Hematopoietic multipotent progenitor cell (in vitro differentiated cells): ENCODE measurements around the gene SMIM9. TPM values are rescaled to one million over a fixed set of nuclear protein-coding genes. Genes with fewer than 3 reads are reported as not detected.
A peak's percentile ranks its signal among the peaks of the same experiment; 100 is the strongest.
"Not testable (repeated sequence)": the region's sequence is repeated elsewhere in the genome, so short reads cannot be mapped to it uniquely, and the experiment has no call there.

Experiments
- DNase-seq, 3 donors: peaks; one replicate each; pipeline ENCODE4 v3.0.0-alpha.2; 2011 to 2015; ENCODE audit warnings: low read depth in 2 of 3, low spot score in 2 of 3
- total RNA-seq: library from RNA; depleted of rRNA; stranded (reverse); fragments of >200 nt; gene quantifications from one replicate; pipeline ENCODE4 v1.2.3, GENCODE V29; 2012

Gene SMIM9
- total RNA-seq, 1 donor, result not detected

DNA sequence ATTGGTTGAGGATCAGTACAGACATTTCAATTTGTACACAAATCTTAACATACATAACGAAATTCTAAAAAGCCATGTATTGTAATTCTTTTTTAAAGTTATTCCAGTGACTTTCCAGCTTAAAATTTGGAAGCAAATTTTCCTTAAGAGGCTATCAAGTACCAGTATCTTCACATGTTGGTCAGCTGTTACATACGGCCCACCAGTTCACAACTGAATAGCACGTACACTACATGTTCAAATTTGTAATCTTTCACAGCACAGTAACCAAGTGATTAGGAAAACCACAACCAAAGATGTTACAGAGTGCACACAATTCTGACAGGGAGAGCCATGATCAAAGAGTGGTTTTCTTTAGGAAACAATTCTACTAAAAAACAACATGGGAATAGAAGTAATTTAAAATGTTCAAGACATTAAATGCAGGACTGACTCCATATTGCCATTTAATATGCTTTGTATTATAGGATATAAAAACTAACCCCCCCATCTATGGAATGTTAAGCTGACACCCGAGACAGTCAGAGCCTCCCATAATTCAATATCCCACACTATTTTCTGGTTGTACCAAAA lies 18.1 kb downstream of the SMIM9 start:
- DNase-seq, result not testable (repeated sequence)

DNA sequence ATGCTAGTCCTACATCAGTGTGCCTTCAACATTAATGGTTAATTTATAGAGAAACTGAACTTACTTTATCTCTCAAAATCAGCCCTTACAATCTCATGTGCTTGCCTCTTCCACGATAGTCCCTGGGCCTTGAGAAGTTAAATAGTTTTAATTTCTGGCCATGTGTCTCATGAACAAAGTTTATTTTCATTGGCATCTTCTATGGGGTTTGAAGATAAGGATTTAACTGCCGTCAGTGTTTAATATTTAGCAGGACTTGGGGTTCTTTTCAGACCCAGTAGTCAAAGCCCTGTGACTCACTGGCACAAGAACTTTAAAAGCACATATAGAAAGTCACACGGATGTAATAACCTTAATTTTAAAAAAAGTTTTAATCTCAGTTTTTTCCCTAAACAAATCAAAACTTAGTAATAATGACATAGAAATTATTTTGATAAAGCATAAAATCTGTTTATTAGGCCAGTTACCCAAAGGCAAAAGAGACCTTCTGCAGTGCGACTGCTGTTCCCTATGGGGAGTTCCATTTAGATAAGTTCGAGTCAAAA lies 19.1 kb downstream of the SMIM9 start:
- no peak for DNase-seq

DNA sequence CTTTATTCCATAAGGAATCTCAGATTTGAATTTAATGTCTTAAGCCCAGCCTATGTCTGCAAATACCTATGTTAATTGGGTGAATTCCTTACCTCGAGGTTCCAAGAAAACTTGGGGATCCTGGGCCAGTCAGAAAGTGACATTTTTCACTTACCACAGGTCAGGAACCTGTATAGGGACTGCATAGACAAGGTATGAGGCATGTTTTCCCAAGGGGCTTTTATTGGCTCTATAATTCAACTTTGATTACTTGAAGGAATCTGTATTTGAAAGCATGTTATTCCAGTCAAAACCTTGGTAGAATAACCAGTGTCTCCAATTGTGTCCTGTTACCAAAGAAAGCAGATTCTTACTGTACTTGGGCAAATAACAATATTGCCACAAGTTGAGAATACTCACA lies 20.7 kb downstream of the SMIM9 start:
- DNase-seq, result no peak

GRCh38 chrX:154812341-154813101 lies 21.9 kb downstream of the SMIM9 start:
- no peak for DNase-seq

DNA sequence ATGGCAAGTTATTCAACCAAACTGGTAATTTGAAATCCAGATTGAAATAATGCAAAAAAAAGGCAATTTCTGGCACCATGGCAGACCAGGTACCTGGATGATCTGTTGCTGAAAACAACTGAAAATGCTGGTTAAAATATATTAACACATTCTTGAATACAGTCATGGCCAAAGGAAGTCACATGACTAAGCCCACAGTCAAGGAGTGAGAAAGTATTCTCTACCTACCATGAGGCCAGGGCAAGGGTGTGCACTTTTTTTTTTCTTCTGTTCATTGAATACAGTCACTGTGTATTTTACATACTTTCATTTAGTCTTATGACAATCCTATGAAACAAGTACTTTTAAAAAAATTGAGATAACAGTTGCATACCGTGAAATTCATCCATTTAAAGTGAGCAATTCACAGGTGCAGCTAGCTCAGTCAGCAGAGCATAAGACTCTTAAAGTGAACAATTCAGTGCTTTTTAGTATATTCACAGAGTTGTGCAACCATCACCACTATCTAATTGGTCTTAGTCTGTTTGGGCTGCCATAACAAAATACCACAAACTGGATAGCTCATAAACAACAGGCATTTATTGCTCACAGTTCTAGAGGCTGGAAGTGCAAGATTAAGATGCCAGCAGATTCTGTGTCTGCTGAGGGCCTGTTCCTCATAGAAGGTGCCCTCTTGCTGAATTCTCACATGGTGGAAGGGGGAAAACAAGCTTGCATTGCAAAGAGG lies 24.4 kb downstream of the SMIM9 start:
- DNase-seq, result no peak

DNA sequence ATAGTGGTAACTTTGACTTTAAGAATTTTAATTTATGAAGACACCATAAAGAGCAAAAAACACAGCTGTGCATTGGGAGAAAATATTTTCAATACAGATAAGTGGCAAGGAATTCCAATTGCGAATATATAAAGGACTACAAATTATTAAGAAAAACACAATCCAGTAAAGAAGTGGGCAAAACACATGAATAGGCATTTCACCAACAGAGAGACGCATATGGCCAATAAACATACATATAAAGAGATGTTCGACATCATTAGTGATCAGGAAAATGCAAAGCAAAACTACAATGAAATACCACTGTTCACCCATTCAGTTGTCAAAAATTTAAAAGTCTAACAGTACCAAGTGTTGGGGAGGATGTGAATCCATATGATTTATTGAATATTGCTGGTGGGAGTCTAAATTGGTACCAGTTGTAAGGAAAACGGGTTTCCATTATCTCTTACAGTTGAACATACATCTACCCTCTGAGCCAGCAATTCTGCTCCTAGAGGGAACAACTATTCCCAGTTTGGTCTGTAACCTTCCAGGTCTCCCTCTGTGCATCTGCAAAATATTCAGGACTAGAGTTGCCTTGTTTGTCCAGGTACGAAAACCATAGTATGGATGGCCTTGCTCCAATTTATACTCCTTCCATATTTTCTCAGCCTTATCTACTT lies 27.5 kb downstream of the SMIM9 start:
- DNase-seq, result no peak

GRCh38 chrX:154805696-154806091 lies 28.8 kb downstream of the SMIM9 start:
- DNase-seq, result no peak

GRCh38 chrX:154804957-154805695 lies 29.3 kb downstream of the SMIM9 start, which contains the start of gene MPP1:
TSS of gene MPP1 (minus strand) at chrX:154805485. CDS start at chrX:154805373, 112 bp downstream.
- peak; percentile 44 to 78 (median 73) for DNase-seq

GRCh38 chrX:154804261-154804956 lies 30.1 kb downstream of the SMIM9 start:
- DNase-seq, result no peak

DNA sequence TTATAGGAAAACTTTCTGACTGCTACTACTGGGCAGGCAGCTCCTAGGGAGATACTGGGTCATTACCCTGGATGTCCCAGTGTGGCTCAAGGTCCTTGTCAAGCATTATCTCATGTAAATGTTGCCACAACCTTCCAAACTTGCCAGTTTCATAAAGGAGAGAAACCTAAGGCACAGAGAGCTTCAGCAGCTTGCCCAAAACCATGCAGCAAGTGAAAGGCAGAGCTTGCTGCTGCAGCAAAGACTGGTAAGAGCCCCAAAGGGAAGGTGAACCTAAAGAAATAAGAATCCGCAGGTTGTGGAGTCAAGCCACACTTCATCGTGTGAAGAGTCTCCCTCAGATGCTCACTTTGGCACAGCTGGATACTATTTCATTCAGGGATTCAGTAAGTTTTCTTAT lies 31.5 kb downstream of the SMIM9 start:
- no peak for DNase-seq

DNA sequence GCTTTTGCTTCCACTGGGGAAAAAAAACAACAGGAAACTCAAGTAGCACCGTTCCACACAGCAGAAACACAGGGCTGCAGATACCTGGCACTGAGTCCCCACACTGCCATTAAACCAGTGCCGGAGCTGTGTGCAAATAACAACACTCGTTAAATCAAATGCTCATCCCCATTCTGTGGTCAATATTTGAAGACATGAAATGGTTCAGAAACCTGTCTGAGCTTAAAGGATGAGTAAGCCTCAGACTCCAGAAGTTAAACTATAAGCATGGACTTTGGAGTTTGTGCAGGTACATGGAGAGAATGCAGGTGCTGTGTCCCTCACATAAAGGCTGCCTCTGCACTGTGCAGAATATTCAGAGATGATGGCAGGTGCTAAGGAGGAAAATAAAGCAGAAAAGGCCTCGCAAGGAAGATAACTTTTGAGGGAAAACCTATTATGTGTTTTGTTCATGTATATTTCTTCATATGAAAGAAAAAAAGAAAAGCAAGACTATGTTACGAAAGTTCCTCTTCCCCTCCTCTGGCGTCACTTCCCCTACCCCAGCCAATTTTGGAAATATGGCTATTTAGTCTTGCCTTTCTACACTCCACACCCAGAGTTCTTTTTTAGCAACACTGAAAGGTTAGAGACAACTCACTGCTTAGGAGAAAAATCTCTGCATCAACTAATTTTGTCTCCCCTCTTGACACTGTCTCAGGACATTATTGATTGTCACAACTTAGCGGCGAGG lies 33.8 kb downstream of the SMIM9 start:
- no peak for DNase-seq

- peak in 1 of 3 donors; percentile 31 for DNase-seq
These were observed 34.7 kb downstream of the SMIM9 start for GRCh38 chrX:154799556-154800348.

DNA sequence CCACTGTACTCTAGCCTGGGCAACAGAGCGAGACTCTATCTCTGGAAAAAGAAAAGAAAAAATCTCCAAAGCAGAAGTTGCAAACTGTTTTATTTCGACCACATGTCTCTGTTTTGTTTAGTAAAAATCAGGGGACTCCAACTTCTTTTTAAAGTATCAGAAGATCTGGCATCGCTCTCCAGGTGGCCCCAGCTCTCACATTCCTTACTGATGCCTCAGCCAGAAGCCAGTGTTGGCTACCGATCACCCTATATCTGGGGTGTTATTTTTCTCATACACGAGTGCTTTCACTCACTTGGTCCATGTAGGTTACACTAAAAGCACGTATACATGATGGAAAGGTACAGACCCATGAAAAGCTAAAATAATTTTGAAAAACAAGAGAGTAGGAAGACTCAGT lies 37.5 kb downstream of the SMIM9 start:
- no peak for DNase-seq

- no peak for DNase-seq
These were observed 39.4 kb downstream of the SMIM9 start for GRCh38 chrX:154795016-154795415.

- no peak for DNase-seq
These were observed 41.2 kb downstream of the SMIM9 start for GRCh38 chrX:154793084-154793795.

DNA sequence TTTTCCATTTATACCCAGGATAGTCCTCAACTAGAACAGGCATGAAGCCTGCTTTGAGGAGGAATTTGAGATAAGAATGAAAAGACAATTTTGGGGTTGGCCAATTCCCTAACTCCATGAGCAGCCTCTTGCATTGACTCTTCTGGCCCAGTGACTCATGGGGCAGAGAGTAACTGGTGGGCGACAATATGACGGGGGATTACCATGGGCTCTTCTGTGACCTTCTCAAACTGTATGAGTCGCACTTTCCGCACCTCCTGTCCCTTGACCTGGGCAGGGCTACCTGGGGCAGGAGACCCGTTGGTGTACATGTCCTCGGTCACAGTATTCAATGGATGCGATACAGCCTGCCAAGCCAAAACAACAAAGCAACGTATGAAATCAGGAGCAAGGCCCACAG lies 42.5 kb downstream of the SMIM9 start:
- DNase-seq, result no peak

- no peak for DNase-seq
These were observed 43.0 kb downstream of the SMIM9 start for GRCh38 chrX:154791467-154791866.

GRCh38 chrX:154785716-154786115 lies 48.7 kb downstream of the SMIM9 start:
- DNase-seq, result no peak
